Endometrial microvascular endothelial cells (primary cell): ENCODE measurements around the gene GPR35. TPM values are rescaled to one million over a fixed set of nuclear protein-coding genes. Genes with fewer than 3 reads are reported as not detected.

Experiments used
- in situ Hi-C: cut with HindIII; loops from 2 replicates; pipeline ENCODE4 v1.10.0; 2017; ENCODE audit warnings: low sequenced_read_pairs, low pct_unique_long_range_greater_than_20kb; ENCODE audit errors: inconsistent ontology term
- total RNA-seq: library from RNA; depleted of rRNA; stranded (reverse); fragments of >200 nt; gene quantifications from one replicate; pipeline ENCODE4 v1.2.3, GENCODE V29; 2015; ENCODE audit errors: inconsistent ontology term

GPR35 gene
- total RNA-seq, 1 donor from 2014 or later: 0.46 TPM

DNA sequence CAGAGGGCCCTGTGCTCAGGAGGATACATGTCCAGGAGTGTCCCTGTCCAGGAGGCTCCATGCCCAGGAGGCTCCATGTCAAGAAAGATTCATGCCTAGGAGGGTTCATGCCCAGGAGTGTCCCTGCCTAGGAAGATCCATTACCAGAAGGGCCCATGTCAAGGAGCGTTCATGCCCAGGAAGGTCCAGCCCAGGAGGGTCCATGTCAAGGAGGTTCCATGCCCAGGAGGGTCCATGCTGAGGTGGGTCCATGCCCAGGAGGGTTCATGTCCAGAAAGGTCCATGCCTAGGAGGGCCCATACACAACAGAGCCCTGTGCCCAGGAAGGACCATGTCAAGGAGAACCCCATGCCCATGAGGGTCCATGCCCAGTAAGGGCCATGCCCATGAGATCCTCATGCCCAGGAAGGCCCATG is 7.0 kb downstream of the GPR35 start:
- in situ Hi-C loops: no loop called here

GRCh38 chr2:240635121-240635997 is 10.1 kb downstream of the GPR35 start:
- in situ Hi-C loops: no loop called here

GRCh38 chr2:240635998-240636547 is 10.8 kb downstream of the GPR35 start:
- in situ Hi-C loops: no loop called here

DNA sequence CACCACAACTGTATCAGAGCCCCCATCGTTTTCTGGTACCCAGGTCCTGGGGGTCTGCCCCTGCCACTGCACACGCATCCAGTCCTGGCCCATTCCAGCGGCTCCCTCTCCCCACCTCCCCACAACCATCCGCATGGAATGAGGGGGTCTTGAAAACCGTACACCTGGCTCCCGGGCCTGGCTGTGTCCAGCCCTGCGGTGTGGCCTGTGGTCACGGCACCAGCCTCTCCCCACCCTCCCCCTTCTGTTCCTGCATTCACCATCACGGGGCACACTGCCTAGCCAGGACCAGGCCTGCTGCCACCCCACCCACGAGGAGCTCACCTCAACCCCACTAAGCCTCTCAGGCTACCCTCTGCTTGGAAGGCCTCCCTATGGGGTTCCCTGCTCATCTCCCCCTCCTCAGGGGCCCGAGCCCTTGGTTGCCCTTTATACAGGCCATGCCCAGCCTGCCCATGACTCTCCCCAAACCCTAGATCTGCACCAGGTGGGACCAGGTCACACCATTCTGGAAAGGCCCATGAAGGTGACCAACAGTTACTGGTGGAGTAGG is 11.4 kb downstream of the GPR35 start:
- in situ Hi-C loops: no loop called here

GRCh38 chr2:240637116-240637900 is 12.0 kb downstream of the GPR35 start:
- in situ Hi-C loops: no loop called here

- in situ Hi-C loops: no loop called here
Observed at GRCh38 chr2:240637901-240638345, 12.6 kb downstream of the GPR35 start.

- in situ Hi-C loops: no loop called here
Observed at GRCh38 chr2:240638512-240639160, 13.4 kb downstream of the GPR35 start.

DNA sequence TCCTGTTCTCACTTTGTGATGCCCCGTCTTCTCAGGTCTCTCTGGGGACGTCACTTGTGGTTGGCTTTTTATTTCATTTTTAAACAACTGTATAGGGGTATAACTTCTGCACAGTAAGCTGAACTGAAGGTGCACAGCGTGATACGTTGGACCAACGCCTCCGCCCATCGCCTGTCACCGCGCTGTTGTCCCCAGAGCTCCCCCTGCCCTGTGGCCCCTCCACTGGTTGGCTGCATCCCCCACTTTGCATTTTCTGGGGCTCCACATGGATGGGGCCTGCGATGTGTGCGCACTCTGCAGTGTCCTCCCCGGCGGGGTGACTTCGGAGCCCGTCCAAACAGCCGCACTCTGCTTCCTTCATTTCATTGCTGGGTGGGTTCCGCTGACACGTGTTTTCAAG is 14.3 kb downstream of the GPR35 start:
- in situ Hi-C loops: no loop called here

- in situ Hi-C loops: no loop called here
Observed at GRCh38 chr2:240640939-240641338, 15.7 kb downstream of the GPR35 start.

DNA sequence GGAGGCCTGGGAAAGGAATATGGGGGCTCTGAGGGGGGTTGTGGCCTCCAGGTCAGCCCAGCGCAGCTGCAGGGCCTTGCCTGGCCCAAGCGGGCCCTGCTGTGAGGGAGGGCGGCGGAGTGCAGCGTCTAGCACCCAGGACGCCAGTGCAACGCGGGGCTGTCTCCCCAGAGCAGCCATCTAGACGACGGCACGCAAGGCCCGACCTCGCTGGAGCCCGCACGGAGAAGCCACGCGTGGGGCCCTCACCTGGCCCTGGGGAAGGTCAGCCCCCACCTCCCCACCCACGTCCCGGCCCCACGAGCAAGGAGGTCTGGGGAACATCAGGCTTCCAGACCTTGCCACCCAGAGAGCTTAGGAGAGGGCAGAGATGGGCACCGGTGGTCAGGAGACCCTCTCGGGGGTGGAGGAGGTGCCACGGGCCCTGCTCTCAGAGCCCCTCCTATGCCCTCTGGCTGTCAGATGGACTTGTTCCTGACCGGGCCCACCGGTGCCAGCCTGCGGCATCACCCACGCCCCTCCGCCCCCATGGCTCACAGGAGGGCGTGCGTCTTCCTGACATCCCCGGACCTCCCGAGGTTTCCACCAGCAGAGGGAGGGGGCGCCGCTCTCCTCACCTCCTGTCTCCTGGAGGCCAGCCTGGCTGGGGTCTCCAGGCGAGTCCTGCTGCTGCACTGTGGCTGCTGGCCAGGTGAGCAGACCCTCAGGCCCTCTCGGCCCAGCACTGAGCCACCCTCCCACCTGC is 17.0 kb downstream of the GPR35 start:
- in situ Hi-C loops: no loop called here

DNA sequence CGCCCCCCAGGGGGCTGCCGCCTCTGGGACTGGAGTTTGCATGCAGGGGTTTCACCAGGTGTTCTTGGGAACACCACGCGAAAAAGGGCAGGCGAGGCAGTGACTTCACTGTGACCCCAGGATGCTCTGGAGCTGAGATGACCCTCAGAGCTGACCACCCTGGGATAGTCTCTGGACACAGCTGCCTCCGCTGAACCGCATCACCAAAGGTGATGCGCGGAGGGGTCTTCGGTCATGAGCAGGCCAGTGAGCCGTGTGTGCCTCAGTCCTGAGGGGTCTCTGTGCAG is 17.5 kb downstream of the GPR35 start:
- in situ Hi-C loops: no loop called here

- in situ Hi-C loops: no loop called here
Observed at GRCh38 chr2:240643093-240643810, 18.0 kb downstream of the GPR35 start.

GRCh38 chr2:240643811-240644150 is 18.5 kb downstream of the GPR35 start:
- in situ Hi-C loops: no loop called here

- in situ Hi-C loops: no loop called here
Observed at GRCh38 chr2:240644171-240644651, 18.9 kb downstream of the GPR35 start.

DNA sequence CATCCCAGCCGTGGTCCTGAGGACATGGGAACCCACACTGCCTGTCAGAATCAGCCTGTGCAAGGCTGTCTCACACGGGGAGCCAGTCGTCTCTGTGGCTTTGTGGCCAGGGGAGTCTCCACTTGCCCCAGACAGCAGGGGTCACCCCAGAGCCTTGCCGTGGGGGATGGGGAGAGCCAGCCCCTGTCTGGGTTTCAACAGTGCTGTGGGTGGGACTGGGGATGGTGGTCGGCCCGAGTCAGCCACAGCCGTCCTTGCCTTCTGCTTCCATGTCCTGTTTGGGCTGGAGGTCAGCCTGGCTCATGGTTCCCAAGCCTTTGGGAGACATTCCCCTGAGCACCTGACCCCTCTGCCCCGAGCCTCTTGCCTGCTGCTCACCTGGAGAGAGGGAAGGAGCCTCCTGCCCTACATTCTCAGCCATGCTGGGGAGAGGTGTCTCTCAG is 19.6 kb downstream of the GPR35 start:
- in situ Hi-C loops: no loop called here

DNA sequence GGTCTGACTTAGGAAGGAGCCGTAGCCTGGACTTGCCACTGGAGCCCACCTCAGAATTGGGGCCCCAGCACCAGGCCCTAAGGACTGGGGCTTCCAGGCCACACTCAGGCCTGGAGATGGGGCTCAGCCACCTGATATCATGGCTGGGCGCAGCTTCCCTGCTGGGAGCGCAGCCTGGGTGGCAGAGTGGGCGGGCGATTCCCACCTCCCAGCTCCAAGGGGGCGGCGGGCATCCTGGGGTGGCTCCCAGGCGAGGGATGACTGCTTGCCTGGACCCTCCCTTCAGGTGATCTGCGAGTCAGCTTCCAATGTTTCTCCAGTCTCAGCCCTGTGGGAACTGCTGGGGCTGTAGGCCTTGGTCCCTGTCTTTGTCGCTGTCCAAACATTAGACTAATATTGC is 20.1 kb downstream of the GPR35 start:
- in situ Hi-C loops: no loop called here

DNA sequence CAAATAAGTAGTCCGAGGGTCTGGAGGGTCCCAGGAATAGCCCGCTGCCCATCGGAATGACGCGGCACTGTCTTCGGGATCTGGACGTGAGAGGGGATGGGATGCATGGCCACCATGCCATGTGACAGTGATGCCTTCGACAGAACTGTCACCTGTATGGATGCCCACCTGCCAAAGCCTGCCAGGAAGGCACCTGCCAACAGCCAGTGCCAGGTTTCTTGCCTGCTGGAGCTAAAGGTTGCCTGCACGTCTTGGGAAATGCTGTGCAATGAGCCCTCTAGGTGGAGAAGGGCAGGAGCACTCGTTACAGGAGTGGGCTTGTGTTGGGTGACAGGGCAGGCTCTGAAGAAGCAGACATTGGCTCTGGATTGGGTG is 20.5 kb downstream of the GPR35 start:
- in situ Hi-C loops: no loop called here
